HUDEP-2 (cell line): ENCODE results near the gene GTSE1.

Experiments used
- DNase-seq, 76 experiments: peaks; one replicate each; lab custom pipeline; 2025; ENCODE audit not compliant: unreplicated experiment in 76 of 76; lab: John Stamatoyannopoulos, UW

GTSE1 gene

DNA sequence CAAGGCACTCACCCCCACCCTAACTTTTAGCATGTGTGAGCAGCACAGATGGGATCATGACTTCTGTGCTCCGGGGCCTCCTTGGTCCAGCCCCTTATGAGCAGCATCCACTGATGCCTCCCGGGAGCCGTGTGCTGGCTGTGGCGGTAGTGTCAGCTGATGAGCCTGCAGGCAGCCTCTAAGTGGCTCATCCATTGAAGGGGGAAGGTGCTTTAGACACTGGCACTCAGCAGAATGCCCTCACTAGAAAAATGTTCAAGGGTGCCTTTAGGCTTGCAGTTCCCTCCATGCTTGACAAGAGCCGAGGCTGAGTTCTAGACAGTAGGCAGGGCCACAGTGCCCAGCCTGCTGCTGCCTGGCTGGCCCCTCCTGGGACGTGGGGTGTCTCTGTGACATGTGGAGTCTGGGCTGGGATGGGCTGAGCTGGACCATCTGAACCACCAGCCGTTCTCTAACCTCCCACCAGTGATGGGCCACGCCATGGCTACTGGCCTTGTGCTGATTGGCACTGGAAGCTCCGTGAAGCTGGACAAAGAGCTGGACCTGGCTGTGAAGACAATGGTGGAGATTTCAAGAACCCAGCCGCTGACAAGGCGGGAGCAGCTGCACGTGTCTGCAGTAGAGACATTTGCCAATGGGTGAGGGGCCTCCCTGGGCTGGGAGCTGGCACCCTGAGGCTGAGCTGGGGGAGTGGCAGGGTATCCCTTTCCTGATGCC, 23.1 kb upstream of the GTSE1 start:
- no peak for DNase-seq

DNA sequence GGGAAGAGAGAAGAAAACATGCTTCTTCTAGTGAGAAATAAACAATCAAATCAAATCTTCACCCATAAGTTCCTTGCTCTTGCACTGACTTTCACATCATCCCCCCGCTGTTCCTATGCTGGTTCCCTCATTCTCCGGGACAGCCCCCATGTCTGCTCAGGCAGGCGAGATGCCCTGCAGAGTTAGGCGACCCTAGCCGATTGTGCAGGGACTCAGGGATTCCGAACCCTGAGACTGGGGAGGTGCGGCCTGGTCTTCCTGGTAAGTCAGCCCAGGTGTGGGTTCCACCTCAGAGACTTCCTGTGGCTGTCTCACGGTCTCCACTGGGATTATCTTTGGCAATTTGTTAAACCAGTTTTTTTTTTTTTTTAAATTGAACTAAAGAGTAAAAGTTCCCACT, 22.3 kb upstream of the GTSE1 start:
- no peak for DNase-seq

DNA sequence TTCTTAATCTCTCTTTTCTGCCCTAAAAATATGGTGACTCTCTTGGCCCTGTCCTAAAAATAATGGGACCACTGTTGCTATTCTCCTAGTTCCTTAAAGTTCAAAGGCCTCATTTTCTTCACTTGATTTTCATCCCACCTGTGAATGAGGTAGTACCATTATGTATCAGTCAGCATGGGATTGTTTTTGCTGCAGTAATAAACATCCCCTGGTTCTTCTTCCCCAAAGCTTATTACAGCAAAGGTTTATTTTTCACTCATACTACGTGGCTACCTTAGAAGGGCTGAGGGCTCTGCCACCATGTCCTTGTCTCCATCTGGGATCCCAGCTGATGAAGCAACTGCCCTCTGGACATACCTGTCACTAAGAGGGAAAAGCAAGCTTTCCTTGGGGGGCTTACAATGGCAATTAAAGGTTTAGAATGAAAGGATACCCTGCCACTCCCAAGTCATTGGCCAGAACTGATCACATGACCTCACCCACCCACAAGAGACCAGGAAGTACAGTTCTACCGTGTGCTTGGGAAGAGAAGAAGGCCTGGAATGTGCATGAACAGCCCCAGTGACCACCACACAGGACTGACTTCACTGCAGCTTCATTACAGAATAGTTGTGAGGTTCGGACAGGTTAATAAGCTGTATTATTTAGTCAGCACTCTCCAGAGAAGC, 21.1 kb upstream of the GTSE1 start:
- no peak for DNase-seq

DNA sequence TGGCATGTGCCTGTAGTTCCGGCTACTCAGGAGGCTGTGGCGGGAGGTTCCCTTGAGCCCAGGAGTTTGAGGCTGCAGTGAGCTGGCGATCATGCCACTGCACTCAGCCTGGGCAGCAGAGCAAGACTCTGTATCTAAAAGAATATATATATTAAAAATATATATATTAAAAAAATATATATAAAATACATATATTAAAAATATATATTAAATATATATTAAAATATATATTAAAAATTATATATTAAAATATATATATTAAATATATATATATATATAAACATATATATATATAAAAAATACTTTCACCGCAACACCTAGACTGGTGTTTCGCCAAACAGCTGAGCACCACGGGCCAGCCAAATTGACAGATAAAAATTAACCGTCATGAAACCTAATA, 20.1 kb upstream of the GTSE1 start:
- DNase-seq = no peak

DNA sequence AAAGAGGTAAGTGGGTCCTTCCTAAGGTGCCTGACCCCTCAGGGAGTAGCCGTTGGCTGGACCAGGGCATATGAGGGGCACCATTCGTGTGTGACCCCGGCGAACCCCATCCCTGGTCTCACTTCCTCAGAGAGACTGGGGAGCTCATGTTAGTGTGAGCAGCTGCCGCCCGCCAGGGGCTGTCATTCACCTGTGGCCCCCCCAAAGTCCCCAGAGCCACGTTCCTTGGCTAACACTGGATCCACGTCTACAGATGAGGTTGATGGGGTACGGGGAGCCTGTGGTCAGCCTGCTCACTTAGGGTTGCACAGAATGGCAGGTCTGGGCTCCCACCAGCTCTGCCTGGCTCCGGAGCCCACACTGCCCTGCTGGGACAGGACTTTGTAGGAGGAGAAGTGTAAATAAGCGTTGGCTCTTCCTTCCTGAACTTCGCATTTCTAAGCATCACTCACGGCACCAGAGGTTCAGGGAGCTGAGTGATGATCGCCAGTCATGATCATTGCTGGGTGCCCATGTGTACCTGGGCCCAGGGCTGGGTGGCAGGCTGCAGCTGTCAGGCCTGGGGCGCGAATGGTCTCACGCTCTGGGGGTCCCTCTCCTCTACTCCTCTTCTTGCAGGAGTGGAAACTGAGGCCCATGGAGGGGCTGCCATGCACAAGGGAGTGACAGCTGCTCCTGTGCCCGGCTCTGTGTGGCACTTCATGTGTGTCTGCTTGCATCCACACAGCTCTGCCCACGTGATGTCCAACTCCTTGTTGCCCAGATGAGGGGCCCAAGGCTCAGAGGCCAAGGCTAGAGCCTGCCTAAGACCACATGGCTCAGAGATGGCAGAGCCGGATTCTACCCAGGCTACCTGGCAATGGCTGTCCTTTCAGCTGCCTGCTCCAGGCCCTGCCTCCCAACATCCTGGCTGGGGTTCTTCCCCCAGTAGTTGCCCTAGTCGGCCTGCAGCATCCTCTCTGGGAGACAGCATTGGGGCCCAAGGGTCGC, 17.7 kb upstream of the GTSE1 start:
- no peak for DNase-seq

DNA sequence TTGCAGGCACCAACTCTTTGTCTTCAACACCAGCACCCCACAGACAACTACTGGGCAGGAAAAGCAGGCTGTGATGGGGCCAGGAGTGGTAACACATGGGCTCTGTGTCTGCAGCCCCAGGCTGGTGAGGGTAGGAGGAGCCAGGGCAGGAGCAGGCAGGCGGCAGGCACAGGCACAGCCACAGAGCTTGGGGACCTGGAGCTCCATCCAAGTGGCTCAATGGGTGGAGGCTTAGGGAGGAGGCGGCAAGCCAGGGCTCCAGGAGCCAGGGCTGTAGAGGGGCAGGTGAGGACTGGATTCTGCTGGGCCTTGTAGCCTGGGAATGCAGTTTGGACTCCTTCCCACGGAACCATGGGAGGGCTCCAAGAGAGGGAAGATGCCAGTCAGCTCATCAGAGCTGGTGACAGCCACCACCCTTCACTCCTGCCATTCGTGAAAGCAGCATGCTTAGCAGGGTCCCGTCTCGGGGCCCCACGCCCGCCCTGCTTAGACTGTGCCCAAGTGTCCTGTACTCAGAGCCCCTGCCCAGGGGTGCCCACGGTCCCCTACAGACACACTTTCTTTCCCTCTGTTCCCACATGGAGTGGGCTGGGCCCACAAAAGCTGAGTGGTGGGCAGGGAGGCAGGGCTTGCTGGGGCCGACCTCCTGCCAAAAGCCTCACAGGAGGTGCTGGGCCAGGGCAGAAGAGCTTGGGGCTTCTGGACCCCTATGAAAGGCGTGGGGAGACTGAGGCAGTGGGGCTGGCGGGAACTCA, 16.4 kb upstream of the GTSE1 start:
- no peak for DNase-seq

DNA sequence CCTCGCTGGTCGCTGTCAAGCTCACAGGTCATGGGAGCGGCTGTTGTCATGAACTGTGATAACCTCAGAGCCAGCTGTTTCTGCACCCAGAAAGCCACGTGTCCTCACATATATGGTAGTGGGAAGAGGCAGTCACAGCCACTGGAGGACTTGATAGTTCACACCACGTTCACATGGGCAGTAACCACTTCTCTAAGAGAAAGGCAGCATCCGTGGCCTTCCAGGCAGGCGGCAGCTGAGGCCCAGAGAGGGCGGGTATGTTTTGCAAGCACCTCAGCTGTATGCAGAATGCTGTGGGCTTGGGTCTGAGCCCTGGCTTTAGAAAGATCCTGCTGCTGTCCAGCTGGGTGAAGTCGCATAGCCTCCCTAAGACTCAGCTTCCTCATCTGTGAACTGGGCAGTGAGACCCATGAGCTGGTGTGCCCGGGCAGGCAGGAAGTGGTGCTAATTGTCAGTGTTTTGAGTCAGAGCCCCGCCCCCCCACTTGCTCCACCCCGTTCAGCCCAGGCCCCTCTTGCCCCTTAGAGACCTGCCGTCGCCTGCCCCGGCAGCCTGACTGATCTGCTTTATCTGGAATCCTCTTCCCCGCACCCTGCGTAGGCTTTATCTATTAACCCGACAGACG, 15.6 kb upstream of the GTSE1 start:
- no peak for DNase-seq

DNA sequence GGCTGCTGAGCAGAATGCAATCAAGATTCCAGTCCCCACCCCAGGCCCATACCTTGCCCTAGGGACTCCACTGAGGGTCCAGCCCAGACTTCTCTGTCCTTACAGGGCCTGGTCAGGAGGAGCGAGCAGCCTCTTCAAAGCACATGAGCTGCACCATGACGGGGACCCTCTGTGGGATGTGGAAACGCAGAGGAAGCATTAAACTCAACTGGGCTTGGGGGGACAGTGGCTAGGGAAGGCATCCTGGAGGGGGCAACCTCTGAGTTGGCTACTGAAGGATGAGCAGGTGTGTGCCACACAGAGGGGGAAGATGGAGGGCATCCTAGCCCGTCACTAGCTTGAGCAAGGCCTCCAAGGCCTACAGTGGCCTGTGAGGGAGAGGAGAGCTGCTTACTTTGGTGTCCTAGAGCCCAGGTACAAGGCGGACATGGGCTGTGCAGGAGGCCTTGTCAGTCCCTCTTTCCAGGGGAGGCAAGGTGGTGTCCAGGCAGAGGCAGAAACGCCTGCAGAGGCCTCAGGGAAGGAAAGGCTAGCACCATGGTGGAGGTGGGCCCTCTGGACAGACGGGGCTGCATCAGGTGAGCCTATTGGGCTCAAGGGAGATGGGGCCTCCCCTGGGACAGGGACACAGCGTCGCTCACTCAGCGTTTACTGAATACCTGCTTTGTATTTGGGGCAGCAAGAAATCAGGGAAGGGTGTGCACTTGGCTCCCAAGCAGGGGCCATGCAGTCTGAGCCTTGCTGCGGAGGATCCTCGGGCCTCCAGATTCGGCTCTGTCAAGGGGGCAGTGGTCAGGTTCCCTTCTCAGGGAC, 14.6 kb upstream of the GTSE1 start:
- DNase-seq = no peak

DNA sequence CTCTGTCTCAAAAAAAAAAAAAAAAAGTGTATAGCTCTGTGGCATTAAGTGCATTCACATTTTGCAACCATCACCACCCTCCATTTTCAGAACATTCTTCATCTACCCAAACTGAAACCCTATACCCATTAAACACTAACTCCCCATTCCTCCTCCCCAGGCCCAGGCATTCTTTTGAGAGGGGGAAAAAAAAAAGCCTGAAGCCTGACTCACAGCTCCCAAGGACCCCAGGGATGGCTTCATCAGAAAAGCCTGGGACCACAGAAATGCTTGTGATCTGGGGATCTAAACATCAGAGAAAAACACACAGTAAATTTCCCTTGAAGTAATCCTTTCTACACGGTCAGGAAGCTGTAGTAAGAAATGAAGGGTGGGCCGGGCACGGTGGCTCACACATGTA, 10.7 kb upstream of the GTSE1 start:
- no peak for DNase-seq

DNA sequence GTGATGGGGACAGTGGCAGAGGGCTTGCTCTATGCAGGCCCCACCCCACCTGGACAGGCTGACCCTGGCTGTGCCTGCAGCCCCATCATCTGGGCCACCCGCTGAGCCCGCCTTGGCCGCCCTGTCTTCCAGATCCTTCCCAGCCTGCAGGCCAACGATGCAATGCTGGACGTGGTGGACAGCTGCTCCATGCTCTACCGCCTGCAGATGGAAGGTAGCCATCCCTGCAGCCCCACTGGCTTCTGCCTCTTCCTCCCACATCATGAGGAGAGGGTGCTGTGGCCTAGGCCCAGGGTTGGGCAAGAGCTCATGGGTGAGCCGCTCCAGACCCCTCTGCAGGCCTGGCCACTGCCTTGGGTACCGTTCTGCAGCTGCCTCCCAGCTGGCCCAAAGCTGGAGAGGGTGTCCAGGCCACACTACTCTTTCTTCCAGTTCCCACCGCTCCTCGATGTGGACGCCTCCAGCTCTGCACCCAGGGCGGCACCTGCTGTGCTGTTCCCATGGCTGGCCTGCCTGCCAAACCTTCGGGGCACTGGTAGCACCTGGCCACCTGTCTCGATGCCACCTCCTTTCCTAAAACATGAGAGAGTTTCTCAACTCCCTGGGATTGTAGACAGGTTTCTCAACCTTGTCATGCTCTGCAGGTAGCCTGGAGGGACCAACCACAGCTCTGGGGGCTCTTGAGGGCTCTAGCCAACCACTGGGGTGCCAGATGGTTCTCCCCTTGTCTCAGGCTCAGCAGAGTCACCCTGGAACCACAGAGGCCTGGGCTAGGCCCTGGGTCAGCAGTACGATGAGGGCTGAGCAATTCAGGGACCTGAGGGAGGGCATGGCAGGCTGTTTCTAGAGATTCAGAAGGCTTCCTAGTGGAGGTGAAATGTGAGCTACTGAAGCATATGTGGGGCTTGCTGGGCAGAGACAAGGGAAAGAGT, 9.5 kb upstream of the GTSE1 start:
- DNase-seq = no peak

DNA sequence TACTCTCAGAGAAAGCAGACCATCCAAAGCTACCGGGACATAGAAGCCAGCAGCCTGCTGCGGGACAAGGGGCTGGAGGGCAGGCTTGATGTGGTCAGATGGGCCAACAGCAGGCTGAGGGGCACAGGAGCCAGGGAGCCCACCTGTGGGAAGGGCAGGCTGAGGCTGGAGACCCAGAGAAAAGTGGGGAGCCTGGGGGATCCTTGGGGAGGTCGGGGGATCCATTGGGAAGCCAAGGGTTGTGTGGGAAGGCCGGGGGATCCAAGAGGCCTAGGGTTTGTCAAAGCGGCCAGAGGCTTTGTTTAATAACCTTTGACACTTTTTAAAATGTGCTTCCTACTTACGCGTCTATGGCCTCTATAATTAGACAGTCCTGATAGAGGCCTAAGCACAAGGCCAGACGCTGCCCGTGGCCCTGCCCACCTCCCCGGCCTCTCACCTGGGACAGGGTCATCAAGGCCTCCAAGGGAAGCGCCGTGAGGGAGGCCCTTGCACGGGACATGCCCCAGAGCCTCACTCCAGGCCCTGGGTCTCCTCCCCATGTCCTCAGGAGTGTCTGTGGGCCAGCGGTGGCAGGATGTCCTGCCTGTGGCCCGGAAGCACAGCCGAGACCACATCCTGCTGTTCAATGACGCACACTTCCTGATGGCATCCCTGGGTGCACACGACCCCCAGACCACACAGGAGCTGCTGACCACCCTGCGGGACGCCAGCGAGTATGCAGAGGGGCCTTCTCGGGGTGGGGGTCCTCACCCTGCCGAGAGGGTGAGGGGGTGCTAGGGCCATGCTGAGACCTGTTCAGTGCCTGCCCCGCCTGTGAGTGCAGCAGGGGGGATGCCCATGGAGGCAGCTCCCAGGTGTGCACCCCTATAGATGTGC, 8.6 kb upstream of the GTSE1 start:
- DNase-seq = no peak

DNA sequence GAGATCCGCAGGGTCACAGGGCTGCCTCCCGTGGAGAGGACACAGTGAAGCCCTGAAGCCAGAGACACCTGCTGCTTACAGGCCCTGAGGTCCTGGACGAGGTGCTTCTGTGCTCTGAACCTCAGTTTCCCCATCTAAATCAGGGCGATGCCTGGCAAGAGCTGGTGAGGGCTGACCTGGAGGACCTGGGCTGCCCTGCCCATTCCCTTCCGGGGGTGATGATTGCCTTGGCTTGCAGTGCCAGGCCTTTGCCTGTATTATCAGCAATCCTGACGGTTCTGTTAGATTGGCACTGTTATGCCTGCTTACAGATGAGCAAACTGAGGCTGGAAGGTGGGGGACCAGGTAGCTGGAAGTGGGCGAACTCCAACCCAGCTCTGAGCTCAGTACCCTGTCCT, 7.8 kb upstream of the GTSE1 start:
- no peak for DNase-seq

DNA sequence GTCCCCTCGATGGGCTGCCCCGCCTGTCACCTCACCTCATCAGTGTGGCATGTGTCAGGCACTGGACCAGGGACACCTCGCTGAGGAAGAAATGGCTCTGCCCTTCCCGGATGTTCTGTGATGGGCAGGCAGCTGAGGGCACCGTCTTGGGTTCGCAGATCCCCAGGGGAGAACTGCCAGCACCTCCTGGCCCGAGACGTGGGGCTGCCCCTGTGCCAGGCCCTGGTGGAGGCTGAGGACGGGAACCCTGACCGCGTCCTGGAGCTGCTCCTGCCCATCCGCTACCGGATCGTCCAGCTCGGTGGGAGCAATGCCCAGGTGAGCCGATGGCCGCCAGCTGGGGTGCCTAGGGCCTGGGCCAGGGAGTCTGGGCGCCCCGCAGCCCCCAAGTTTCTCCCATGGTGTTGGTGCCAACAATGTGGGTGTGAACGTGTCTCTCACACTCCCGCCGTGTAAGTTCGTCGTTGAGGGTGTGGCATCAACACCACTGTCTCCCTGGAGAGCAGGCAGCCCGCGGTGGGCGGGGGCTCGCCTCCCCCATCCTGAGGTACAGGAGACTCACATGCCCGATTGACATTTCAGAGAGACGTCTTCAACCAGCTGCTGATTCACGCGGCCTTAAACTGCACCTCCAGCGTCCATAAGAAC, 7.3 kb upstream of the GTSE1 start:
- no peak for DNase-seq

DNA sequence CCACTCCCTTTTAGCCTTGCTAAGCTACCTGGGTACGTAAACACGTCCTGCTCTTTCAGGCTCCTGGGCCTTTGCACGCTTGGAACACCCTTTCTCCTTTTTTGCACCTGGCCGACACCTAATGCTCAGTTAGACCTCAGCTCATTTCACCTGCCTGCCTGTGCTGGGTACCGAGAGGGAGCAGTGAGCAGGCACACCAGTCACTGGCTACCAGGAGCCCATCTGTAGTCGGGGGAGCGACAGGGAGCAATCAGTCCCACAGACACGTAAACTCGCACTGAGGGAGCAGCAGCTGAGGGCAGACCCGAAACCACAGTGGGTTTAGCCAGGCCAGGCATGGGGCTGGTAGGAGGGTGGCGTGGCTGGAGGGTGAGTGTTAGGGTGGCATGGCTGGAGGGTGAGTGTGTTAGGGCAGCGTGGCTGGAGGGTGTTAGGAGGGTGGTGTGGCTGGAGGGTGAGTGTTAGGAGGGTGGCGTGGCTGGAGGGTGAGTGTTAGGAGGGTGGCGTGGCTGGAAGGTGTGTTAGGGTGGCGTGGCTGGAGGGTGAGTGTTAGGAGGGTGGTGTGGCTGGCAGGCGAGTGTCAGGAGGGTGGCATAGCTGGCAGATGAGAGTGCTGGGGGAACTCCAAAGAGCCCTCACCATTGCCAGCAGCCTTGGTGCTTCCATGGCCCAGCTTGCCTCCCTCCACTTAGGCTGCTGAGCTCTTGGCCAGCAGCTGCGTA, 6.4 kb upstream of the GTSE1 start:
- DNase-seq = no peak

DNA sequence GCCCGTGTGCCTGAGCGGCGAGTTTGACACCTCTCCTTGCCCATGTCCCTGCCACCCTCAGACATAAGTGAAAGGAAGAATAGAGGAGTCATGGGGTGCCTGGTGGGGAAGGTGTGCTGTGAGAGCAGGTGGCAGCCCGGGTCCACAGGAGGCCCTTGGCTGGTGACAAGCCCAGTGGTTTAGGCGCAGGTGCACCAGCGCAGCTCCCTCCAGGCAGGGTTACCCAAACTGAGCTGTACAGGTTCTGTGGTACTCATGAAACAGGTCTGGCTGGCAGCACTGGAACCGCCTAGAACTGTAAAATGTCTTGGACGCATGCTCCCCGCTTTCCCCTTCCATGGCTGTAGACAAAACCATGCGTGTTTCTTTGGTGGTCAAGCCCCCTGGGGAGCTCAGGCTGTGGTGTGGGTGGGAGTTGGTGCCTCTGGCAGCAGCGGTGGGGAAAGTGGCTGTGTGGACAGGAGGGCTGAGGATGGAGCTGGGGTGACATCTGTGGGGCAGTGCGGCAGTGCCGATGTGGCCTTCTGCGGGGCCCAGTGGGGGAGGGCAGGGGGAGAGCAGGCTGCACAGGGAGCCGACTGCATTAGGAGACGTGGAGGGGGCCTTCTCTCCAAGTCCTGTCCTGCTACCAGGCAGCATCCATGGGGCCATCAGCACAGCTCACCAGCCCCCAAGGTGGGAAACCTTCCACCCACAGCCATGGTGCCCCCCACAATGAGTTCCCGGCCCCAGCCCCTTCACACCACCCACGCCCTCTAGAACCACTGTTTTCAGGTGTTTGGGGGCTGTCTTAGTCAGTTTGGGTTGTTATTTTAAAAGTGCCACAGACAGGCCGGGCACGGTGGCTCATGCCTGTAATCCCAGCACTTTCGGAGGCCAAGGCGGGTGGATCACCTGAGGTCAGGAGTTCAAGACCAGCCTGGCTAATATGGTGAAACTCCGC, 5.6 kb upstream of the GTSE1 start:
- DNase-seq = no peak
